ENCODE data around the gene KRT77. TPM values are rescaled to one million over a fixed set of nuclear protein-coding genes. Genes with fewer than 3 reads are reported as not detected.

Gene KRT77
- total RNA-seq, 2 donors from 2014 or later = not detected

GRCh38 chr12:52735816-52736632, 32.7 kb upstream of the KRT77 start:
- Histone ChIP-seq H3K36me3 (ENCODE audit: control insufficient read depth, insufficient read depth, low read length) (no peaks in the 10 kb centered on the region), H3K9ac (ENCODE audit: extremely low read depth, low read length, poor library complexity, severe bottlenecking) (no peak overlapping the region), H3K9me3 (ENCODE audit: control insufficient read depth, low read length) (no peaks in the 10 kb centered on the region), H3K4me3 (ENCODE audit: low read length) (no peak overlapping the region), H3K27ac (ENCODE audit: low read depth, low read length) (no peak overlapping the region), H3K4me1 (ENCODE audit: control insufficient read depth, insufficient read depth, low read length) (no peaks in the 10 kb centered on the region), H3K27me3 (ENCODE audit: control insufficient read depth, insufficient read depth, low read length, poor library complexity, severe bottlenecking) (peaks cover 77% of the 10 kb centered on the region)
- no peaks in the 10 kb centered on the region for H3K36me3 Mint-ChIP-seq (ENCODE audit: low read depth)
- H3K4me3 Mint-ChIP-seq = no peak overlapping the region
- H3K4me1 Mint-ChIP-seq = no peaks in the 10 kb centered on the region
- WGBS, 2 experiments (ENCODE audit: insufficient coverage in 1 of 2, insufficient read length in 1 of 2) = 67 to 81% methylated on average over 4 to 5 of the region's 5 CpGs
- DNase-seq = no peak
- H3K27ac Mint-ChIP-seq = no peak overlapping the region
- H3K27me3 Mint-ChIP-seq (ENCODE audit: insufficient read depth) = peaks cover 60% of the 10 kb centered on the region
- TF ChIP-seq, protein P1, sequence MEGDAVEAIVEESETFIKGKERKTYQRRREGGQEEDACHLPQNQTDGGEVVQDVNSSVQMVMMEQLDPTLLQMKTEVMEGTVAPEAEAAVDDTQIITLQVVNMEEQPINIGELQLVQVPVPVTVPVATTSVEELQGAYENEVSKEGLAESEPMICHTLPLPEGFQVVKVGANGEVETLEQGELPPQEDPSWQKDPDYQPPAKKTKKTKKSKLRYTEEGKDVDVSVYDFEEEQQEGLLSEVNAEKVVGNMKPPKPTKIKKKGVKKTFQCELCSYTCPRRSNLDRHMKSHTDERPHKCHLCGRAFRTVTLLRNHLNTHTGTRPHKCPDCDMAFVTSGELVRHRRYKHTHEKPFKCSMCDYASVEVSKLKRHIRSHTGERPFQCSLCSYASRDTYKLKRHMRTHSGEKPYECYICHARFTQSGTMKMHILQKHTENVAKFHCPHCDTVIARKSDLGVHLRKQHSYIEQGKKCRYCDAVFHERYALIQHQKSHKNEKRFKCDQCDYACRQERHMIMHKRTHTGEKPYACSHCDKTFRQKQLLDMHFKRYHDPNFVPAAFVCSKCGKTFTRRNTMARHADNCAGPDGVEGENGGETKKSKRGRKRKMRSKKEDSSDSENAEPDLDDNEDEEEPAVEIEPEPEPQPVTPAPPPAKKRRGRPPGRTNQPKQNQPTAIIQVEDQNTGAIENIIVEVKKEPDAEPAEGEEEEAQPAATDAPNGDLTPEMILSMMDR (conservative IDR thresholded peaks at IDR 0.05) = no peak
- H3K9me3 Mint-ChIP-seq = no peaks in the 10 kb centered on the region

- H3K27ac ChIP-seq (ENCODE audit: low read depth, low read length) = no peak overlapping the region
- WGBS, 2 experiments (ENCODE audit: insufficient coverage in 1 of 2, insufficient read length in 1 of 2) = 61 to 78% methylated on average over 6 to 8 of the region's 8 CpGs
- H3K27me3 Mint-ChIP-seq (ENCODE audit: insufficient read depth) = peaks cover 70% of the 10 kb centered on the region
- no peak overlapping the region for H3K27ac Mint-ChIP-seq
- no peaks in the 10 kb centered on the region for H3K4me1 ChIP-seq (ENCODE audit: control insufficient read depth, insufficient read depth, low read length)
- no peaks in the 10 kb centered on the region for H3K9me3 Mint-ChIP-seq
- H3K4me1 Mint-ChIP-seq = no peaks in the 10 kb centered on the region
- no peak overlapping the region for H3K4me3 Mint-ChIP-seq
- H3K9ac ChIP-seq (ENCODE audit: extremely low read depth, low read length, poor library complexity, severe bottlenecking) = no peak overlapping the region
- H3K36me3 Mint-ChIP-seq (ENCODE audit: low read depth) = no peaks in the 10 kb centered on the region
- no peaks in the 10 kb centered on the region for H3K36me3 ChIP-seq (ENCODE audit: control insufficient read depth, insufficient read depth, low read length)
- peaks cover 77% of the 10 kb centered on the region for H3K27me3 ChIP-seq (ENCODE audit: control insufficient read depth, insufficient read depth, low read length, poor library complexity, severe bottlenecking)
- TF ChIP-seq, protein P1 (conservative IDR thresholded peaks at IDR 0.05) = no peak
- no peaks in the 10 kb centered on the region for H3K9me3 ChIP-seq (ENCODE audit: control insufficient read depth, low read length)
- no peak overlapping the region for H3K4me3 ChIP-seq (ENCODE audit: low read length)
- DNase-seq = no peak
These were observed 31.8 kb upstream of the KRT77 start for GRCh38 chr12:52735106-52735505.

GRCh38 chr12:52730793-52731192, 27.5 kb upstream of the KRT77 start:
- Mint-ChIP-seq H3K4me1 (no peaks in the 10 kb centered on the region), H3K4me3 (no peak overlapping the region), H3K27ac (no peak overlapping the region), H3K36me3 (ENCODE audit: low read depth) (no peaks in the 10 kb centered on the region), H3K27me3 (ENCODE audit: insufficient read depth) (peaks cover 61% of the 10 kb centered on the region), H3K9me3 (no peaks in the 10 kb centered on the region)
- Histone ChIP-seq H3K4me3 (ENCODE audit: low read length) (no peak overlapping the region), H3K9me3 (ENCODE audit: control insufficient read depth, low read length) (no peaks in the 10 kb centered on the region), H3K27ac (ENCODE audit: low read depth, low read length) (no peak overlapping the region), H3K9ac (ENCODE audit: extremely low read depth, low read length, poor library complexity, severe bottlenecking) (no peak overlapping the region), H3K27me3 (ENCODE audit: control insufficient read depth, insufficient read depth, low read length, poor library complexity, severe bottlenecking) (peaks cover 93% of the 10 kb centered on the region), H3K36me3 (ENCODE audit: control insufficient read depth, insufficient read depth, low read length) (no peaks in the 10 kb centered on the region), H3K4me1 (ENCODE audit: control insufficient read depth, insufficient read depth, low read length) (no peaks in the 10 kb centered on the region)
- DNase-seq = no peak
- TF ChIP-seq, protein P1 (conservative IDR thresholded peaks at IDR 0.05) = no peak
- WGBS, 2 experiments (ENCODE audit: insufficient coverage in 1 of 2, insufficient read length in 1 of 2) = 85 to 88% methylated on average over 2 of the region's 2 CpGs
